Mesenchymal stem cell (in vitro differentiated cells and primary cell): ENCODE data around the gene B3GLCT.

Experiments
- DNase-seq: peaks from one replicate; pipeline ENCODE4 v3.0.0-alpha.2; 2013
- H2AFZ ChIP-seq: one replicate; pipeline ENCODE4 v1.6.1; 2013; ENCODE audit warnings: low read depth, mild to moderate bottlenecking, control low read depth, inconsistent platforms, low read length, moderate library complexity
- H2AK5ac ChIP-seq: 2 replicates; pipeline ENCODE4 v1.6.1; 2013; ENCODE audit warnings: low read length, moderate library complexity, mild to moderate bottlenecking, inconsistent platforms; ENCODE audit not compliant: severe bottlenecking
- H2BK120ac ChIP-seq: one replicate; pipeline ENCODE4 v1.6.1; 2013; ENCODE audit warnings: low read depth, mild to moderate bottlenecking, inconsistent platforms, low read length, moderate library complexity
- H2BK12ac ChIP-seq, 2 experiments: one replicate each; pipeline ENCODE4 v1.6.1; 2013; ENCODE audit warnings: inconsistent platforms in 2 of 2, low read length in 2 of 2, mild to moderate bottlenecking in 2 of 2, moderate library complexity in 2 of 2, control low read depth in 1 of 2
- H2BK15ac ChIP-seq: one replicate; pipeline ENCODE4 v1.6.1; 2013; ENCODE audit warnings: mild to moderate bottlenecking, low read depth, inconsistent platforms; ENCODE audit not compliant: poor library complexity, severe bottlenecking
- H2BK5ac ChIP-seq: 2 replicates; pipeline ENCODE4 v1.6.1; 2013; ENCODE audit warnings: low read depth, mild to moderate bottlenecking, low read length, control low read depth, inconsistent platforms; ENCODE audit not compliant: poor library complexity, severe bottlenecking
- H3K14ac ChIP-seq, 2 experiments: one replicate each; pipeline ENCODE4 v1.6.1; 2013; ENCODE audit warnings: inconsistent platforms in 2 of 2, low read length in 2 of 2, control low read depth in 1 of 2, mild to moderate bottlenecking in 1 of 2, moderate library complexity in 1 of 2
- H3K18ac ChIP-seq, 2 experiments: one replicate each; pipeline ENCODE4 v1.6.1; 2013; ENCODE audit warnings: inconsistent platforms in 2 of 2, low read length in 2 of 2, control low read depth in 1 of 2, low read depth in 1 of 2, mild to moderate bottlenecking in 1 of 2
- H3K23ac ChIP-seq, 2 experiments: one replicate each; pipeline ENCODE4 v1.6.1; 2013; ENCODE audit warnings: inconsistent platforms in 2 of 2, low read length in 2 of 2, mild to moderate bottlenecking in 2 of 2, moderate library complexity in 2 of 2, control low read depth in 1 of 2
- H3K27ac ChIP-seq: 2 replicates; pipeline ENCODE4 v1.5.1; 2013; ENCODE audit warnings: mild to moderate bottlenecking, moderate library complexity, low read length, control low read depth, inconsistent platforms; ENCODE audit not compliant: poor library complexity, severe bottlenecking
- H3K27me3 ChIP-seq, 2 experiments: 2 replicates each; pipeline versions ENCODE4 v1.6.1 to v1.7.0; 2013; ENCODE audit warnings: low read length in 2 of 2, mild to moderate bottlenecking in 2 of 2, moderate library complexity in 2 of 2, control low read depth in 1 of 2, inconsistent platforms in 1 of 2; ENCODE audit not compliant: control insufficient read depth in 1 of 2, insufficient read depth in 1 of 2
- H3K36me3 ChIP-seq, 2 experiments: 2 replicates each; pipeline versions ENCODE4 v1.6.1 to v1.7.0; 2013; ENCODE audit warnings: low read length in 2 of 2, control low read depth in 1 of 2, inconsistent platforms in 1 of 2, low read depth in 1 of 2, mild to moderate bottlenecking in 1 of 2; ENCODE audit not compliant: insufficient read depth in 2 of 2, control insufficient read depth in 1 of 2
- H3K4ac ChIP-seq, 2 experiments: one replicate each; pipeline ENCODE4 v1.6.1; 2013; ENCODE audit warnings: inconsistent platforms in 2 of 2, low read length in 2 of 2, mild to moderate bottlenecking in 2 of 2, moderate library complexity in 2 of 2, control low read depth in 1 of 2, low read depth in 1 of 2
- H3K4me1 ChIP-seq: 2 replicates; pipeline ENCODE4 v1.6.1; 2013; ENCODE audit warnings: low read depth, low read length, control low read depth; ENCODE audit not compliant: control insufficient read depth, insufficient read depth
- H3K4me2 ChIP-seq: 2 replicates; pipeline ENCODE4 v1.6.1; 2013; ENCODE audit warnings: low read length, mild to moderate bottlenecking, inconsistent platforms; ENCODE audit not compliant: poor library complexity, severe bottlenecking
- H3K4me3 ChIP-seq, 2 experiments: 2 replicates each; pipeline versions ENCODE4 v1.5.1 to v1.7.0; 2013; ENCODE audit warnings: low read length in 2 of 2, mild to moderate bottlenecking in 2 of 2, control low read depth in 1 of 2, low read depth in 1 of 2; ENCODE audit not compliant: insufficient read depth in 1 of 2
- H3K79me1 ChIP-seq: replicated peaks from 2 replicates; pipeline ENCODE4 v1.6.1; 2013; ENCODE audit warnings: mild to moderate bottlenecking, control low read depth, low read length, inconsistent platforms; ENCODE audit not compliant: poor library complexity, severe bottlenecking
- H3K9ac ChIP-seq: 2 replicates; pipeline ENCODE4 v1.7.0; 2013; ENCODE audit warnings: mild to moderate bottlenecking, low read length, moderate library complexity
- H3K9me3 ChIP-seq: 2 replicates; pipeline ENCODE4 v1.7.0; 2013; ENCODE audit warnings: mild to moderate bottlenecking, low read length; ENCODE audit not compliant: control insufficient read depth
- H4K8ac ChIP-seq: one replicate; pipeline ENCODE4 v1.6.1; 2013; ENCODE audit warnings: inconsistent platforms, mild to moderate bottlenecking, low read length, moderate library complexity
- H4K91ac ChIP-seq: one replicate; pipeline ENCODE4 v1.6.1; 2013; ENCODE audit warnings: mild to moderate bottlenecking, low read length, inconsistent platforms
- WGBS: methylation state at CpG from one replicate; pipeline ENCODE4 v1.1.7; 2013; ENCODE audit warnings: mixed read lengths; 5-methylcytosine and 5-hydroxymethylcytosine counted together

The B3GLCT gene

GRCh38 chr13:31207661-31208552 lies 8.1 kb downstream of the B3GLCT start:
- H2AK5ac ChIP-seq, result no peak overlapping the region
- H3K18ac ChIP-seq, result no peak overlapping the region
- no peaks in the 10 kb centered on the region for H3K9me3 ChIP-seq
- H3K4me2 ChIP-seq, result no peak overlapping the region
- no peak overlapping the region for H2BK5ac ChIP-seq
- no peak overlapping the region for H3K23ac ChIP-seq
- peaks cover 36% of the 10 kb centered on the region for H3K79me1 ChIP-seq
- no peak overlapping the region for H2BK12ac ChIP-seq
- H3K36me3 ChIP-seq, result no peaks in the 10 kb centered on the region
- no peak overlapping the region for H2BK15ac ChIP-seq
- H3K4me1 ChIP-seq, result peaks cover 13% of the 10 kb centered on the region
- H2AFZ ChIP-seq, result no peak overlapping the region
- peak overlapping the region in 1 of 2 experiments; percentile 42 for H3K4me3 ChIP-seq
- no peak overlapping the region for H4K91ac ChIP-seq
- no peak overlapping the region for H2BK120ac ChIP-seq
- H3K9ac ChIP-seq, result no peak overlapping the region
- no peaks in the 10 kb centered on the region for H3K27me3 ChIP-seq
- DNase-seq, result no peak
- 89% methylated on average over 13 of the region's 15 CpGs for WGBS
- no peak overlapping the region for H3K4ac ChIP-seq
- H3K14ac ChIP-seq, result peak overlapping the region in 1 of 2 experiments; percentile 59
- H3K27ac ChIP-seq, result no peak overlapping the region
- H4K8ac ChIP-seq, result no peak overlapping the region

GRCh38 chr13:31208559-31209122 lies 8.9 kb downstream of the B3GLCT start:
- no peaks in the 10 kb centered on the region for H3K27me3 ChIP-seq
- no peak overlapping the region for H2BK120ac ChIP-seq
- no peaks in the 10 kb centered on the region for H3K36me3 ChIP-seq
- H3K18ac ChIP-seq, result peak overlapping the region in 1 of 2 experiments; percentile 66
- H3K14ac ChIP-seq, result no peak overlapping the region
- H3K79me1 ChIP-seq, result peaks cover 32% of the 10 kb centered on the region
- no peak overlapping the region for H2BK5ac ChIP-seq
- no peak overlapping the region for H3K4ac ChIP-seq
- peaks cover 13% of the 10 kb centered on the region for H3K4me1 ChIP-seq
- no peak overlapping the region for H4K91ac ChIP-seq
- H3K9me3 ChIP-seq, result no peaks in the 10 kb centered on the region
- H2BK12ac ChIP-seq, result peak overlapping the region in 1 of 2 experiments; percentile 6
- peak overlapping the region in 1 of 2 experiments; percentile 36 for H3K4me3 ChIP-seq
- H2BK15ac ChIP-seq, result no peak overlapping the region
- DNase-seq, result no peak
- H2AK5ac ChIP-seq, result no peak overlapping the region
- H2AFZ ChIP-seq, result no peak overlapping the region
- peak overlapping the region; percentile 10 for H3K9ac ChIP-seq
- no peak overlapping the region for H3K4me2 ChIP-seq
- no peak overlapping the region for H3K27ac ChIP-seq
- H4K8ac ChIP-seq, result no peak overlapping the region
- no peak overlapping the region for H3K23ac ChIP-seq
- WGBS, result 88% methylated on average over 11 of the region's 12 CpGs

- Histone ChIP-seq H3K36me3 (no peaks in the 10 kb centered on the region), H2BK5ac (no peak overlapping the region), H3K23ac (no peak overlapping the region), H4K91ac (no peak overlapping the region), H2BK120ac (no peak overlapping the region), H3K14ac (no peak overlapping the region), H3K4me1 (peaks cover 11% of the 10 kb centered on the region), H2AFZ (no peak overlapping the region), H2AK5ac (no peak overlapping the region), H4K8ac (no peak overlapping the region), H3K4me2 (no peak overlapping the region), H3K9ac (peak overlapping the region; percentile 10), H3K27me3 (no peaks in the 10 kb centered on the region), H3K4me3 (peak overlapping the region in 1 of 2 experiments; percentile 36), H2BK12ac (peak overlapping the region in 1 of 2 experiments; percentile 6), H3K4ac (no peak overlapping the region), H3K27ac (no peak overlapping the region), H3K79me1 (peaks cover 29% of the 10 kb centered on the region), H3K18ac (peak overlapping the region in 1 of 2 experiments; percentile 66), H3K9me3 (no peaks in the 10 kb centered on the region), H2BK15ac (no peak overlapping the region)
- WGBS, result 68% methylated on average over 8 of the region's 8 CpGs
- peak; percentile 46 for DNase-seq
Measured at GRCh38 chr13:31209172-31209840, 9.5 kb downstream of the B3GLCT start.

- Histone ChIP-seq H4K8ac (no peak overlapping the region), H3K9me3 (no peaks in the 10 kb centered on the region), H3K4me3 (peak overlapping the region in 1 of 2 experiments; percentile 36), H2AK5ac (no peak overlapping the region), H3K4me1 (peaks cover 8% of the 10 kb centered on the region), H3K14ac (no peak overlapping the region), H3K27ac (no peak overlapping the region), H2BK12ac (no peak overlapping the region), H4K91ac (no peak overlapping the region), H3K79me1 (peaks cover 28% of the 10 kb centered on the region), H2BK15ac (no peak overlapping the region), H3K18ac (no peak overlapping the region), H2BK5ac (no peak overlapping the region), H3K4me2 (no peak overlapping the region), H3K27me3 (no peaks in the 10 kb centered on the region), H3K23ac (no peak overlapping the region), H3K9ac (peak overlapping the region; percentile 10), H2BK120ac (no peak overlapping the region), H3K4ac (no peak overlapping the region), H2AFZ (no peak overlapping the region), H3K36me3 (no peaks in the 10 kb centered on the region)
- DNase-seq, result no peak
- 63% methylated on average over 4 of the region's 4 CpGs for WGBS
Measured at GRCh38 chr13:31209841-31210210, 10.1 kb downstream of the B3GLCT start.
